RWPE1 (cell line): ENCODE results near the gene PPM1M.

Source experiments
- CTCF ChIA-PET: fragments of 350-600 bp; sonication (Branson Sonifier 250); formaldehyde crosslinking; extraction: SDS; loops from one replicate; lab custom pipeline; 2021; lab: Yijun Ruan, JAX
- POLR2A ChIA-PET: fragments of 400-600 bp; formaldehyde crosslinking; extraction: SDS; loops from one replicate; lab custom pipeline; 2020; ENCODE audit warnings: antibody characterized with exemption; ENCODE audit not compliant: low non-redundant PET; lab: Yijun Ruan, JAX
- DNase-seq: peaks from one replicate; pipeline ENCODE4 v3.0.0; 2012; ENCODE audit warnings: low spot score
- H3K27ac ChIP-seq: fragments of 450-650 bp; 2 replicates; pipeline ENCODE4 v1.5.1; 2017
- CTCF ChIP-seq: fragments of 450-650 bp; conservative IDR thresholded peaks from 2 replicates; pipeline ENCODE4 v1.5.1; 2017; ENCODE audit warnings: low read depth, mild to moderate bottlenecking

The PPM1M gene

DNA sequence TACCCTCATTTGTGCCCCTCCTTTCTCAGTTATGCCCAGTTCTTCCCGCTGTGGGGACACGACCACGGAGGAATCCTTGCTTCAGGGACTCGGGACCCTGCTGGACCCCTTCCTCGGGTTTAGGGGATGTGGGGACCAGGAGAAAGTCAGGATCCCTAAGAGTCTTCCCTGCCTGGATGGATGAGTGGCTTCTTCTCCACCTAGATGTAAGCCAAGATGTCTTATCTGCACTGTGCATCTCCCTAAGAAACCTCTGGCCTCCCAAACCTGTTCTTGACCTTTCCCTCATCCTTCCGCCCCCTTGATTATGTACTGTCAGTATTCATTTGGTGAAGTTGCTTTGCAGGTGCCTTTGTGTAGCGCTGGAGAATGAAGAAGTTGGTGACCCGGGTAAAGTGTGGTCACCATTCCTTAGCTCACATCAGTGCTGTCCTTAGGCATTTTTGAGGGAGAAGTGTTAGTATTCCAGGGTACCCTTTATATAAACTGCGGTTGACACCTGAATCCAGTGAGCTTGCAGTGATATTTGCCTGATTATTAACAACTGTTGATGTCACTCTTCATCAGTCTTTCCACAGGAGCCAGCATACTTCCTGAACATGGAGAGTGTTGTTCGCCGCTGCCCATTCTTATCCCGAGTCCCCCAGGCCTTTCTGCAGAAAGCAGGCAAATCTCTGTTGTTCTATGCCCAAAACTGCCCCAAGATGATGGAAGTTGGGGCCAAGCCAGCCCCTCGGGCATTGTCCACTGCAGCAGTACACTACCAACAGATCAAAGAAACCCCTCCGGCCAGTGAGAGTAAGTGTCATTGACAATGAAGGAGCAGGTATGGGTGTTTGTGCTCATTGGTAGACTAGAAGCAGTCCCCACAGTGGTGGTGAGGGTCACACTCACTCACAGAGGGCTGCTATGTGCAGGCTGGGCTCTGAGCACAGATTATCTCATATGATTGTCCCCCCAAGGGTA lies 46.6 kb upstream of the PPM1M start:
- POLR2A ChIA-PET: no interaction called here
- DNase-seq: no peak
- TF ChIP-seq CTCF: no peak
- H3K27ac ChIP-seq: peak overlapping the region; percentile 73
- CTCF ChIA-PET: no interaction called here

DNA sequence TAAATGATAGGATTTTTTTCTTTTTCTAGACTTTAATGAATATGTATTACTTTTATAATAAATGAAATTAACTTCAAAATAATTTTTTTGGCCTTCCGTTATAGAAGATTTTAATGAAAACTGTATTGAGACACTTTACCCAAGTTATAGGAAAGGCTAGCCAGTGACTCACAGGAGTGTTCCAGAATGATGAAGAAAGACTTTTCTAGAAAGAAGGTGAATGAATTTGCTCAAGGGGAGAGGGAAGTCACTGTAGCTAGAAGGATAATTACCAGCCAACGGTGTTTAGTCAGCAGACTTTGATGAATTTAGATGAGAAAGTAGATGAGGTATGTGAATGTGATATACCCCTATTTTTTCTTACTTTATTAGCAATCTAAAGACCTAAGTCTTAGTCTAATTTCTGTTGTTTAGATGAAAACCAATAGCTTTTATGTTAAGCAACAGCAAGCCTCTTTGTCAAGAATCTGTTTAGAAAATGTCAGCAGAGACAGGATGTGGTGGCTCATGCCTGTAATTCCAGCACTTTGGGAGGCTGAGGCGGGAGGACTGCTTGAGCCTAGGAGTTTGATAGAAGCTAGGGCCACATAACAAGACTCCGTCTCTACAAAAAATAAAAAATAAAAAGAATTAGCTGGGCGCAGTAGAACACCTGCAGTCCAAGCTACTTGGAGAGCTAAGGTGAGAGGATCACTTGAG lies 44.4 kb upstream of the PPM1M start:
- POLR2A ChIA-PET: no interaction called here
- H3K27ac ChIP-seq: no peak overlapping the region
- no peak for TF ChIP-seq CTCF
- no peak for DNase-seq
- CTCF ChIA-PET: interaction anchor here (0.5 to 0.9 kb wide), 2 partner anchors 9 to 77 kb away, joined by 3 to 5 read pairs; partner anchors contain the start of gene WDR82

GRCh38 chr3:52202384-52203077 lies 43.0 kb upstream of the PPM1M start:
- no peak for DNase-seq
- CTCF ChIA-PET: interaction anchor here (0.7 to 1.1 kb wide), 3 partner anchors 14 to 21 kb away, joined by 3 read pairs; no protein-coding TSS in a partner anchor
- POLR2A ChIA-PET: no interaction called here
- no peak for TF ChIP-seq CTCF
- no peak overlapping the region for H3K27ac ChIP-seq

- ChIA-PET POLR2A (no interaction called here), CTCF (no interaction called here)
- DNase-seq: no peak
- no peak overlapping the region for H3K27ac ChIP-seq
- TF ChIP-seq CTCF: no peak
Observed at GRCh38 chr3:52203701-52204100, 41.9 kb upstream of the PPM1M start.

DNA sequence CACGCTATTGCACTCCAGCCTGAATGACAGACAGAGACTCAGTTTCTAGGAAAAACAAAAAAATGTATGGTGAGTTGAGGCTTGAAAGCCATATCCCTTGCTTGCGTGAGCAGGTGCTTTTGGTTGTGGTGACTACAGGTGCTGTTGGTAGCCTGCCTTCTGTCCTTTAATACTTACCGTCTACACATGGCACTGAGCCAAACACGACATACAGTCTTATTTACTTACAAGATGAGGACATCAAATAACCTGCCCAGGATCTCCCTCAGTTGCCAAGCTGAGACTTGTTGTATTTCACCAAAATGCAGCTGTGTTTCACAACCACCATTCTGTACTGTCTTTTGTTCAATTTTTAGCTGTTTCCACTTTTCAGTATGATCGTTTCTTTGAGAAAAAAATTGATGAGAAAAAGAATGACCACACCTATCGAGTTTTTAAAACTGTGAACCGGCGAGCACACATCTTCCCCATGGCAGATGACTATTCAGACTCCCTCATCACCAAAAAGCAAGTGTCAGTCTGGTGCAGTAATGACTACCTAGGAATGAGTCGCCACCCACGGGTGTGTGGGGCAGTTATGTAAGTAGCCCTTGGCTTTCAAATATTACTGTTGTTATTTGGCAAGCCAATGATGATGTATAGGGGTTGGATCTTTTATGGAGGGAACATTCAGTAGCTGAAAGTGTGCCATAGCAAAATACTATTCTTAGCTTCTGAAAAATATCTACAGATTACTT lies 41.1 kb upstream of the PPM1M start:
- TF ChIP-seq CTCF: no peak
- CTCF ChIA-PET: no interaction called here
- peak overlapping the region; percentile 42; the same call in 1 of the 2 replicates for H3K27ac ChIP-seq
- no peak for DNase-seq
- POLR2A ChIA-PET: no interaction called here
